HepG2 (cell line): ENCODE results near the gene GNAS-AS1. TPM values are rescaled to one million over a fixed set of nuclear protein-coding genes. Genes with fewer than 3 reads are reported as not detected.
A peak's percentile ranks its signal among the peaks of the same experiment; 100 is the strongest.

Experiments
- ATF2 ChIP-seq: sonication (generic); formaldehyde crosslinking; IDR thresholded peaks from 2 replicates; pipeline ENCODE4 v1.4.0; 2020; ENCODE audit warnings: missing genetic modification reagents
- DR1 ChIP-seq: sonication (generic); formaldehyde crosslinking; IDR thresholded peaks from 2 replicates; pipeline ENCODE4 v1.8.0; 2021; ENCODE audit warnings: mild to moderate bottlenecking, missing genetic modification reagents, inconsistent platforms
- KLF12 ChIP-seq: sonication (generic); formaldehyde crosslinking; IDR thresholded peaks from 2 replicates; pipeline ENCODE4 v1.4.0; 2020; ENCODE audit warnings: missing genetic modification reagents, borderline replicate concordance
- SOX13 ChIP-seq, 3 experiments: fragments of 450-650 bp in 1 of 3; sonication (generic) in 1 of 3; formaldehyde crosslinking in 1 of 3; IDR thresholded peaks in 2 of 3; conservative IDR thresholded peaks in 1 of 3; 2 replicates each; pipeline versions ENCODE4 v1.5.0 to v1.6.1; 2016 to 2020; ENCODE audit warnings: antibody characterized with exemption in 1 of 3, mild to moderate bottlenecking in 1 of 3, missing compliant biosample characterization in 1 of 3, missing genetic modification reagents in 1 of 3, moderate library complexity in 1 of 3
- TRIM22 ChIP-seq: fragments of 450-650 bp; IDR thresholded peaks from 2 replicates; pipeline ENCODE4 v1.6.1; 2017
- ZFP36L2 ChIP-seq: sonication (generic); formaldehyde crosslinking; IDR thresholded peaks from 2 replicates; pipeline ENCODE4 v1.4.0; 2020; ENCODE audit warnings: missing genetic modification reagents
- ZNF34 ChIP-seq: sonication (generic); formaldehyde crosslinking; IDR thresholded peaks from 2 replicates; pipeline ENCODE4 v1.4.0; 2020; ENCODE audit warnings: mild to moderate bottlenecking, missing genetic modification reagents, borderline replicate concordance
- polyA plus RNA-seq, 8 experiments: library from polyadenylated mRNA; depleted of rRNA in 3 of 8; stranded (reverse) in 7 of 8; unstranded in 1 of 8; fragments of >200 nt; fragmentation: Illumina TruSeq in 4 of 8; extraction: Trizol in 4 of 8; gene quantifications; 2 replicates each; pipeline versions ENCODE4 v1.2.1 to v1.2.3, GENCODE V29; 2011 to 2016; ENCODE audit warnings: low read depth in 4 of 8, missing spikeins in 1 of 8, mixed read lengths in 1 of 8; ENCODE audit not compliant: insufficient read depth in 1 of 8
- total RNA-seq, 5 experiments: library from RNA; depleted of rRNA; stranded (reverse); fragments of >200 nt; fragmentation: Illumina TruSeq; extraction: Trizol; gene quantifications; 2 replicates each; pipeline ENCODE4 v1.2.3, GENCODE V29; 2016; ENCODE audit warnings: low read depth in 1 of 5
- TF ChIP-seq, protein P1 (sequence below): sonication (generic); formaldehyde crosslinking; conservative IDR thresholded peaks from 2 replicates; pipeline ENCODE4 v1.4.0; 2020; ENCODE audit warnings: missing genetic modification reagents
- TF ChIP-seq, protein P2 (sequence below): sonication (generic); formaldehyde crosslinking; IDR thresholded peaks from 2 replicates; pipeline ENCODE4 v1.9.0; 2021; ENCODE audit warnings: missing genetic modification reagents, borderline replicate concordance
- TF ChIP-seq, protein P3 (sequence below): sonication (generic); formaldehyde crosslinking; IDR thresholded peaks from 2 replicates; pipeline ENCODE4 v1.4.0; 2020; ENCODE audit warnings: mild to moderate bottlenecking, missing genetic modification reagents
- TF ChIP-seq, protein P4 (sequence below): sonication (generic); formaldehyde crosslinking; IDR thresholded peaks from 2 replicates; pipeline ENCODE4 v1.4.0; 2020; ENCODE audit warnings: missing genetic modification reagents, mild to moderate bottlenecking, borderline replicate concordance

GNAS-AS1 gene
- total and polyA plus RNA-seq, 2 of the 13 experiments (the other 11 are each of a cell fraction or from before 2014, with no cell fraction given), result not detected

- TF ChIP-seq DR1 (CRISPR knock-in tag), result no peak
- TF ChIP-seq ATF2 (CRISPR knock-in tag), result no peak
- TF ChIP-seq, protein P1, sequence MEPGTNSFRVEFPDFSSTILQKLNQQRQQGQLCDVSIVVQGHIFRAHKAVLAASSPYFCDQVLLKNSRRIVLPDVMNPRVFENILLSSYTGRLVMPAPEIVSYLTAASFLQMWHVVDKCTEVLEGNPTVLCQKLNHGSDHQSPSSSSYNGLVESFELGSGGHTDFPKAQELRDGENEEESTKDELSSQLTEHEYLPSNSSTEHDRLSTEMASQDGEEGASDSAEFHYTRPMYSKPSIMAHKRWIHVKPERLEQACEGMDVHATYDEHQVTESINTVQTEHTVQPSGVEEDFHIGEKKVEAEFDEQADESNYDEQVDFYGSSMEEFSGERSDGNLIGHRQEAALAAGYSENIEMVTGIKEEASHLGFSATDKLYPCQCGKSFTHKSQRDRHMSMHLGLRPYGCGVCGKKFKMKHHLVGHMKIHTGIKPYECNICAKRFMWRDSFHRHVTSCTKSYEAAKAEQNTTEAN (CRISPR knock-in tag), result no peak
- TF ChIP-seq SOX13 (IDR thresholded peaks at IDR 0.05), result no peak
- no peak for TF ChIP-seq SOX13 (CRISPR knock-in tag; conservative IDR thresholded peaks at IDR 0.05 in 1 of 2, IDR thresholded peaks at IDR 0.05 in 1 of 2)
- TF ChIP-seq, protein P2, sequence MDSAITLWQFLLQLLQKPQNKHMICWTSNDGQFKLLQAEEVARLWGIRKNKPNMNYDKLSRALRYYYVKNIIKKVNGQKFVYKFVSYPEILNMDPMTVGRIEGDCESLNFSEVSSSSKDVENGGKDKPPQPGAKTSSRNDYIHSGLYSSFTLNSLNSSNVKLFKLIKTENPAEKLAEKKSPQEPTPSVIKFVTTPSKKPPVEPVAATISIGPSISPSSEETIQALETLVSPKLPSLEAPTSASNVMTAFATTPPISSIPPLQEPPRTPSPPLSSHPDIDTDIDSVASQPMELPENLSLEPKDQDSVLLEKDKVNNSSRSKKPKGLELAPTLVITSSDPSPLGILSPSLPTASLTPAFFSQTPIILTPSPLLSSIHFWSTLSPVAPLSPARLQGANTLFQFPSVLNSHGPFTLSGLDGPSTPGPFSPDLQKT (CRISPR knock-in tag), result no peak
- no peak for TF ChIP-seq ZFP36L2 (CRISPR knock-in tag)
- TF ChIP-seq KLF12 (CRISPR knock-in tag), result no peak
- TF ChIP-seq ZNF34 (CRISPR knock-in tag), result 0 out of 2 replicates have a peak, but pooled peaks have one; percentile 48
- TF ChIP-seq, protein P3, sequence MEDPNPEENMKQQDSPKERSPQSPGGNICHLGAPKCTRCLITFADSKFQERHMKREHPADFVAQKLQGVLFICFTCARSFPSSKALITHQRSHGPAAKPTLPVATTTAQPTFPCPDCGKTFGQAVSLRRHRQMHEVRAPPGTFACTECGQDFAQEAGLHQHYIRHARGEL (CRISPR knock-in tag), result no peak
- TF ChIP-seq TRIM22, result no peak
- TF ChIP-seq, protein P4, sequence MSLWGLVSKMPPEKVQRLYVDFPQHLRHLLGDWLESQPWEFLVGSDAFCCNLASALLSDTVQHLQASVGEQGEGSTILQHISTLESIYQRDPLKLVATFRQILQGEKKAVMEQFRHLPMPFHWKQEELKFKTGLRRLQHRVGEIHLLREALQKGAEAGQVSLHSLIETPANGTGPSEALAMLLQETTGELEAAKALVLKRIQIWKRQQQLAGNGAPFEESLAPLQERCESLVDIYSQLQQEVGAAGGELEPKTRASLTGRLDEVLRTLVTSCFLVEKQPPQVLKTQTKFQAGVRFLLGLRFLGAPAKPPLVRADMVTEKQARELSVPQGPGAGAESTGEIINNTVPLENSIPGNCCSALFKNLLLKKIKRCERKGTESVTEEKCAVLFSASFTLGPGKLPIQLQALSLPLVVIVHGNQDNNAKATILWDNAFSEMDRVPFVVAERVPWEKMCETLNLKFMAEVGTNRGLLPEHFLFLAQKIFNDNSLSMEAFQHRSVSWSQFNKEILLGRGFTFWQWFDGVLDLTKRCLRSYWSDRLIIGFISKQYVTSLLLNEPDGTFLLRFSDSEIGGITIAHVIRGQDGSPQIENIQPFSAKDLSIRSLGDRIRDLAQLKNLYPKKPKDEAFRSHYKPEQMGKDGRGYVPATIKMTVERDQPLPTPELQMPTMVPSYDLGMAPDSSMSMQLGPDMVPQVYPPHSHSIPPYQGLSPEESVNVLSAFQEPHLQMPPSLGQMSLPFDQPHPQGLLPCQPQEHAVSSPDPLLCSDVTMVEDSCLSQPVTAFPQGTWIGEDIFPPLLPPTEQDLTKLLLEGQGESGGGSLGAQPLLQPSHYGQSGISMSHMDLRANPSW, result no peak
These were observed 42.2 kb upstream of the GNAS-AS1 start (continued) for GRCh38 chr20:58892932-58893224.
